ENCODE results near the gene PKDREJ.

Gene PKDREJ

DNA sequence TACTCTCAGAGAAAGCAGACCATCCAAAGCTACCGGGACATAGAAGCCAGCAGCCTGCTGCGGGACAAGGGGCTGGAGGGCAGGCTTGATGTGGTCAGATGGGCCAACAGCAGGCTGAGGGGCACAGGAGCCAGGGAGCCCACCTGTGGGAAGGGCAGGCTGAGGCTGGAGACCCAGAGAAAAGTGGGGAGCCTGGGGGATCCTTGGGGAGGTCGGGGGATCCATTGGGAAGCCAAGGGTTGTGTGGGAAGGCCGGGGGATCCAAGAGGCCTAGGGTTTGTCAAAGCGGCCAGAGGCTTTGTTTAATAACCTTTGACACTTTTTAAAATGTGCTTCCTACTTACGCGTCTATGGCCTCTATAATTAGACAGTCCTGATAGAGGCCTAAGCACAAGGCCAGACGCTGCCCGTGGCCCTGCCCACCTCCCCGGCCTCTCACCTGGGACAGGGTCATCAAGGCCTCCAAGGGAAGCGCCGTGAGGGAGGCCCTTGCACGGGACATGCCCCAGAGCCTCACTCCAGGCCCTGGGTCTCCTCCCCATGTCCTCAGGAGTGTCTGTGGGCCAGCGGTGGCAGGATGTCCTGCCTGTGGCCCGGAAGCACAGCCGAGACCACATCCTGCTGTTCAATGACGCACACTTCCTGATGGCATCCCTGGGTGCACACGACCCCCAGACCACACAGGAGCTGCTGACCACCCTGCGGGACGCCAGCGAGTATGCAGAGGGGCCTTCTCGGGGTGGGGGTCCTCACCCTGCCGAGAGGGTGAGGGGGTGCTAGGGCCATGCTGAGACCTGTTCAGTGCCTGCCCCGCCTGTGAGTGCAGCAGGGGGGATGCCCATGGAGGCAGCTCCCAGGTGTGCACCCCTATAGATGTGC lies 25.0 kb upstream of the PKDREJ start:
- TF ChIP-seq, protein P1, sequence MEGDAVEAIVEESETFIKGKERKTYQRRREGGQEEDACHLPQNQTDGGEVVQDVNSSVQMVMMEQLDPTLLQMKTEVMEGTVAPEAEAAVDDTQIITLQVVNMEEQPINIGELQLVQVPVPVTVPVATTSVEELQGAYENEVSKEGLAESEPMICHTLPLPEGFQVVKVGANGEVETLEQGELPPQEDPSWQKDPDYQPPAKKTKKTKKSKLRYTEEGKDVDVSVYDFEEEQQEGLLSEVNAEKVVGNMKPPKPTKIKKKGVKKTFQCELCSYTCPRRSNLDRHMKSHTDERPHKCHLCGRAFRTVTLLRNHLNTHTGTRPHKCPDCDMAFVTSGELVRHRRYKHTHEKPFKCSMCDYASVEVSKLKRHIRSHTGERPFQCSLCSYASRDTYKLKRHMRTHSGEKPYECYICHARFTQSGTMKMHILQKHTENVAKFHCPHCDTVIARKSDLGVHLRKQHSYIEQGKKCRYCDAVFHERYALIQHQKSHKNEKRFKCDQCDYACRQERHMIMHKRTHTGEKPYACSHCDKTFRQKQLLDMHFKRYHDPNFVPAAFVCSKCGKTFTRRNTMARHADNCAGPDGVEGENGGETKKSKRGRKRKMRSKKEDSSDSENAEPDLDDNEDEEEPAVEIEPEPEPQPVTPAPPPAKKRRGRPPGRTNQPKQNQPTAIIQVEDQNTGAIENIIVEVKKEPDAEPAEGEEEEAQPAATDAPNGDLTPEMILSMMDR (IDR thresholded peaks at IDR 0.05; ENCODE audit: low read depth, low read length): no peak
- H3K4me3 ChIP-seq (replicated peaks in 1 of 2; ENCODE audit: low read depth in 2 of 2, low read length in 2 of 2): no peak overlapping the region
- no peak for DNase-seq (ENCODE audit: low read depth in 2 of 2)

DNA sequence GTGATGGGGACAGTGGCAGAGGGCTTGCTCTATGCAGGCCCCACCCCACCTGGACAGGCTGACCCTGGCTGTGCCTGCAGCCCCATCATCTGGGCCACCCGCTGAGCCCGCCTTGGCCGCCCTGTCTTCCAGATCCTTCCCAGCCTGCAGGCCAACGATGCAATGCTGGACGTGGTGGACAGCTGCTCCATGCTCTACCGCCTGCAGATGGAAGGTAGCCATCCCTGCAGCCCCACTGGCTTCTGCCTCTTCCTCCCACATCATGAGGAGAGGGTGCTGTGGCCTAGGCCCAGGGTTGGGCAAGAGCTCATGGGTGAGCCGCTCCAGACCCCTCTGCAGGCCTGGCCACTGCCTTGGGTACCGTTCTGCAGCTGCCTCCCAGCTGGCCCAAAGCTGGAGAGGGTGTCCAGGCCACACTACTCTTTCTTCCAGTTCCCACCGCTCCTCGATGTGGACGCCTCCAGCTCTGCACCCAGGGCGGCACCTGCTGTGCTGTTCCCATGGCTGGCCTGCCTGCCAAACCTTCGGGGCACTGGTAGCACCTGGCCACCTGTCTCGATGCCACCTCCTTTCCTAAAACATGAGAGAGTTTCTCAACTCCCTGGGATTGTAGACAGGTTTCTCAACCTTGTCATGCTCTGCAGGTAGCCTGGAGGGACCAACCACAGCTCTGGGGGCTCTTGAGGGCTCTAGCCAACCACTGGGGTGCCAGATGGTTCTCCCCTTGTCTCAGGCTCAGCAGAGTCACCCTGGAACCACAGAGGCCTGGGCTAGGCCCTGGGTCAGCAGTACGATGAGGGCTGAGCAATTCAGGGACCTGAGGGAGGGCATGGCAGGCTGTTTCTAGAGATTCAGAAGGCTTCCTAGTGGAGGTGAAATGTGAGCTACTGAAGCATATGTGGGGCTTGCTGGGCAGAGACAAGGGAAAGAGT lies 24.1 kb upstream of the PKDREJ start:
- H3K4me3 ChIP-seq (replicated peaks in 1 of 2; ENCODE audit: low read depth in 2 of 2, low read length in 2 of 2): no peak overlapping the region
- TF ChIP-seq, protein P1 (IDR thresholded peaks at IDR 0.05; ENCODE audit: low read depth, low read length): no peak
- no peak for DNase-seq (ENCODE audit: low read depth in 2 of 2)

DNA sequence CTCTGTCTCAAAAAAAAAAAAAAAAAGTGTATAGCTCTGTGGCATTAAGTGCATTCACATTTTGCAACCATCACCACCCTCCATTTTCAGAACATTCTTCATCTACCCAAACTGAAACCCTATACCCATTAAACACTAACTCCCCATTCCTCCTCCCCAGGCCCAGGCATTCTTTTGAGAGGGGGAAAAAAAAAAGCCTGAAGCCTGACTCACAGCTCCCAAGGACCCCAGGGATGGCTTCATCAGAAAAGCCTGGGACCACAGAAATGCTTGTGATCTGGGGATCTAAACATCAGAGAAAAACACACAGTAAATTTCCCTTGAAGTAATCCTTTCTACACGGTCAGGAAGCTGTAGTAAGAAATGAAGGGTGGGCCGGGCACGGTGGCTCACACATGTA lies 22.9 kb upstream of the PKDREJ start:
- no peak overlapping the region for H3K4me3 ChIP-seq (replicated peaks in 1 of 2; ENCODE audit: low read depth in 2 of 2, low read length in 2 of 2)
- TF ChIP-seq, protein P1 (IDR thresholded peaks at IDR 0.05; ENCODE audit: low read depth, low read length): no peak
- DNase-seq (ENCODE audit: low read depth in 2 of 2): no peak

DNA sequence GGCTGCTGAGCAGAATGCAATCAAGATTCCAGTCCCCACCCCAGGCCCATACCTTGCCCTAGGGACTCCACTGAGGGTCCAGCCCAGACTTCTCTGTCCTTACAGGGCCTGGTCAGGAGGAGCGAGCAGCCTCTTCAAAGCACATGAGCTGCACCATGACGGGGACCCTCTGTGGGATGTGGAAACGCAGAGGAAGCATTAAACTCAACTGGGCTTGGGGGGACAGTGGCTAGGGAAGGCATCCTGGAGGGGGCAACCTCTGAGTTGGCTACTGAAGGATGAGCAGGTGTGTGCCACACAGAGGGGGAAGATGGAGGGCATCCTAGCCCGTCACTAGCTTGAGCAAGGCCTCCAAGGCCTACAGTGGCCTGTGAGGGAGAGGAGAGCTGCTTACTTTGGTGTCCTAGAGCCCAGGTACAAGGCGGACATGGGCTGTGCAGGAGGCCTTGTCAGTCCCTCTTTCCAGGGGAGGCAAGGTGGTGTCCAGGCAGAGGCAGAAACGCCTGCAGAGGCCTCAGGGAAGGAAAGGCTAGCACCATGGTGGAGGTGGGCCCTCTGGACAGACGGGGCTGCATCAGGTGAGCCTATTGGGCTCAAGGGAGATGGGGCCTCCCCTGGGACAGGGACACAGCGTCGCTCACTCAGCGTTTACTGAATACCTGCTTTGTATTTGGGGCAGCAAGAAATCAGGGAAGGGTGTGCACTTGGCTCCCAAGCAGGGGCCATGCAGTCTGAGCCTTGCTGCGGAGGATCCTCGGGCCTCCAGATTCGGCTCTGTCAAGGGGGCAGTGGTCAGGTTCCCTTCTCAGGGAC lies 18.9 kb upstream of the PKDREJ start:
- TF ChIP-seq, protein P1 (IDR thresholded peaks at IDR 0.05; ENCODE audit: low read depth, low read length): no peak
- H3K4me3 ChIP-seq (replicated peaks in 1 of 2; ENCODE audit: low read depth in 2 of 2, low read length in 2 of 2): no peak overlapping the region
- DNase-seq (ENCODE audit: low read depth in 2 of 2): no peak

DNA sequence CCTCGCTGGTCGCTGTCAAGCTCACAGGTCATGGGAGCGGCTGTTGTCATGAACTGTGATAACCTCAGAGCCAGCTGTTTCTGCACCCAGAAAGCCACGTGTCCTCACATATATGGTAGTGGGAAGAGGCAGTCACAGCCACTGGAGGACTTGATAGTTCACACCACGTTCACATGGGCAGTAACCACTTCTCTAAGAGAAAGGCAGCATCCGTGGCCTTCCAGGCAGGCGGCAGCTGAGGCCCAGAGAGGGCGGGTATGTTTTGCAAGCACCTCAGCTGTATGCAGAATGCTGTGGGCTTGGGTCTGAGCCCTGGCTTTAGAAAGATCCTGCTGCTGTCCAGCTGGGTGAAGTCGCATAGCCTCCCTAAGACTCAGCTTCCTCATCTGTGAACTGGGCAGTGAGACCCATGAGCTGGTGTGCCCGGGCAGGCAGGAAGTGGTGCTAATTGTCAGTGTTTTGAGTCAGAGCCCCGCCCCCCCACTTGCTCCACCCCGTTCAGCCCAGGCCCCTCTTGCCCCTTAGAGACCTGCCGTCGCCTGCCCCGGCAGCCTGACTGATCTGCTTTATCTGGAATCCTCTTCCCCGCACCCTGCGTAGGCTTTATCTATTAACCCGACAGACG lies 18.0 kb upstream of the PKDREJ start:
- DNase-seq (ENCODE audit: low read depth in 2 of 2): no peak
- no peak overlapping the region for H3K4me3 ChIP-seq (replicated peaks in 1 of 2; ENCODE audit: low read depth in 2 of 2, low read length in 2 of 2)
- TF ChIP-seq, protein P1 (IDR thresholded peaks at IDR 0.05; ENCODE audit: low read depth, low read length): no peak

Data from cardiac fibroblast (primary cell).